ENCODE results near the gene PRRX2.

The PRRX2 gene

GRCh38 chr9:129637673-129638439 is 27.6 kb upstream of the PRRX2 start:
- Histone ChIP-seq H3K27ac (ENCODE audit: low read length) (no peak overlapping the region), H3K4me1 (ENCODE audit: low read length) (peaks cover 13% of the 10 kb centered on the region), H2AFZ (ENCODE audit: low read depth, low read length) (no peak overlapping the region), H3K79me2 (ENCODE audit: low read length) (peaks cover 40% of the 10 kb centered on the region), H3K27me3 (ENCODE audit: low read depth, low read length) (no peaks in the 10 kb centered on the region), H3K9ac (ENCODE audit: low read length) (no peak overlapping the region), H3K9me3 (ENCODE audit: insufficient read depth, low read length) (no peaks in the 10 kb centered on the region), H3K4me2 (ENCODE audit: low read length) (no peak overlapping the region), H3K4me3 (ENCODE audit: low read length) (no peak overlapping the region), H3K36me3 (replicated peaks; ENCODE audit: low read depth, low read length) (peaks cover 33% of the 10 kb centered on the region), H4K20me1 (ENCODE audit: insufficient read depth, low read length) (peaks cover 20% of the 10 kb centered on the region; the same call in 1 of the 2 replicates)
- TF ChIP-seq CTCF (IDR thresholded peaks at IDR 0.05; ENCODE audit: low read depth, low read length), result no peak
- no peak for TF ChIP-seq EZH2phosphoT487 (IDR thresholded peaks at IDR 0.05; ENCODE audit: low read depth)

DNA sequence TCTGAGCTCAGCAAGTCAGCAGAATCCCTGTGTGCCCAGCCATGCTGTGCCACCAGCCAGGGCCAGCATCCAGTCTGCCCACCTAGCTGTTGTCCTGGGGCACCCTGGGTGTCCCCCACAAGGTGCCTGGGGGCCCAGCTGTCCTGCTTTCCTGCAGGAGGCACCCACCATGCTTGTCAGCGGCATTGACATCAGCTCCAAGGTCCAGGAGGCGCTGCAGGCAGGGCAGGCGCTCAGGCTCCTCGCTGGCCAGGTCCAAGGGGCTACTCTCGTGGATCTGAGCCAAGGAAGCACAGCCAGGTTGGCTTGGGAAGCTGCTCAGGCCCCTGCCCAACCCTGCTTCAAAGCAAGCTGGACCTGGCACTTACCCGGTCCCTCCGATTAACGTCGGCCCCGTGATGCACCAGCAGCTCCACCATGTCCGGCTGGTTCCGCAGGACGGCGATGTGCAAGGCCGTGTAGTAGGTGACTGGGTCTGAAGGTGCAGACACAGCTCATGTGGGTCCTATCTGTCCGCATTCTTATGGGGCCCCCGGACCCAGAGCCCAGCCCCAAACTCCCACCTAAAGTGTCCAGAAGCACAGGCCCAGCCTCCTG is 26.3 kb upstream of the PRRX2 start:
- H3K27ac ChIP-seq (ENCODE audit: low read length), result no peak overlapping the region

GRCh38 chr9:129639756-129640085 is 25.7 kb upstream of the PRRX2 start:
- Histone ChIP-seq H3K27me3 (ENCODE audit: low read depth, low read length) (no peaks in the 10 kb centered on the region), H3K27ac (ENCODE audit: low read length) (no peak overlapping the region), H3K9ac (ENCODE audit: low read length) (no peak overlapping the region), H3K4me2 (ENCODE audit: low read length) (no peak overlapping the region), H3K36me3 (replicated peaks; ENCODE audit: low read depth, low read length) (peaks cover 21% of the 10 kb centered on the region), H3K79me2 (ENCODE audit: low read length) (peaks cover 28% of the 10 kb centered on the region), H3K4me3 (ENCODE audit: low read length) (no peak overlapping the region), H3K9me3 (ENCODE audit: insufficient read depth, low read length) (no peaks in the 10 kb centered on the region), H2AFZ (ENCODE audit: low read depth, low read length) (no peak overlapping the region), H4K20me1 (ENCODE audit: insufficient read depth, low read length) (peaks cover 10% of the 10 kb centered on the region; the same call in 1 of the 2 replicates), H3K4me1 (ENCODE audit: low read length) (peaks cover 13% of the 10 kb centered on the region)
- TF ChIP-seq EZH2phosphoT487 (IDR thresholded peaks at IDR 0.05; ENCODE audit: low read depth) (no peak), CTCF (IDR thresholded peaks at IDR 0.05; ENCODE audit: low read depth, low read length) (no peak)

More for the DNA sequence above, 26.3 kb upstream of the PRRX2 start:
- peaks cover 13% of the 10 kb centered on the region for H3K4me1 ChIP-seq (ENCODE audit: low read length)
- H3K4me3 ChIP-seq (ENCODE audit: low read length), result no peak overlapping the region
- no peak overlapping the region for H2AFZ ChIP-seq (ENCODE audit: low read depth, low read length)
- peaks cover 28% of the 10 kb centered on the region for H3K79me2 ChIP-seq (ENCODE audit: low read length)
- H4K20me1 ChIP-seq (ENCODE audit: insufficient read depth, low read length), result peaks cover 13% of the 10 kb centered on the region; the same call in 1 of the 2 replicates
- TF ChIP-seq CTCF (IDR thresholded peaks at IDR 0.05; ENCODE audit: low read depth, low read length) (no peak), EZH2phosphoT487 (IDR thresholded peaks at IDR 0.05; ENCODE audit: low read depth) (no peak)
- H3K9me3 ChIP-seq (ENCODE audit: insufficient read depth, low read length), result no peaks in the 10 kb centered on the region
- no peaks in the 10 kb centered on the region for H3K27me3 ChIP-seq (ENCODE audit: low read depth, low read length)
- no peak overlapping the region for H3K4me2 ChIP-seq (ENCODE audit: low read length)
- peaks cover 24% of the 10 kb centered on the region for H3K36me3 ChIP-seq (replicated peaks; ENCODE audit: low read depth, low read length)
- no peak overlapping the region for H3K9ac ChIP-seq (ENCODE audit: low read length)

DNA sequence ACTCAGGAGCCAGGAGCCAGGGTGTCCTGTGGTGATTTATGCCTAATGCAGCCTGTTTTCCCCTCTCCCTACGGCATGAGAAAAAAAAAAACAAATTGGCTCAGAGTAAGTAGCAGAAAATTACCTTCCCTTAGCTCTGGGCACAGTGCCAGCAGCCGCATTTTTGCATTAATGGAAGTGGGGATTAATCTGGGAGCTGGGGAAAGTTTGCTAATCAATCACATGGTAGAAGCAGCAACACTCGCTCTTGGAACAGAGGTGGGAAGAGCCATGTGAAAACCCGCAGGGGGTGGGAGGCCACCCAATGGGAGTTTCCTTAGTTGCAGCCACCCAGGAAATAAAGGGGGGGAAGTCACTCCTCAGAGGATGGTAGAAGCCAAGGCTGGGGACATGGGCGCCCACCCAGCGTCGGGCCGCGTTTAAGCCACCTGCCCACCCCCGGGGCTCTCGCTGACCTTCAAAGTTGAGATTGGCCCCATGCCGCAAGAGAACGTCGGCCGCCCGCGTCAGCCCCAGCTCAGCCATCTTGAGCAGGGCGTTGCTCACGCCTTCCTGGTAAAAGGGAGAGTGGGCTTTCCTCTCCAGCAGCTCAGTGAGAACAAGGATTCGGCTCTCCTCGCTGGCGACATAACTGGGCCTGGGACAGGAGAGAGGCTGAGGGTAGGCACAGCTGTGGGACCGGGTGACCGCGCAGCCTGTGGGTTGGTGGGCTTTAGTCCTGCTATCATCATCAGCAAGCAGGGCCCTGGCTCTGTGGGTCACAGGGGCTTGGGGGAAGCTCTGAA is 25.2 kb upstream of the PRRX2 start:
- peak overlapping the region; percentile 98 for H3K4me2 ChIP-seq (ENCODE audit: low read length)
- H2AFZ ChIP-seq (ENCODE audit: low read depth, low read length), result no peak overlapping the region
- no peaks in the 10 kb centered on the region for H3K27me3 ChIP-seq (ENCODE audit: low read depth, low read length)
- no peak overlapping the region for H3K9ac ChIP-seq (ENCODE audit: low read length)
- H3K4me1 ChIP-seq (ENCODE audit: low read length), result peaks cover 13% of the 10 kb centered on the region
- 0 out of 2 replicates have a peak, but pooled peaks cover 5% of the 10 kb centered on the region for H4K20me1 ChIP-seq (ENCODE audit: insufficient read depth, low read length)
- no peak overlapping the region for H3K27ac ChIP-seq (ENCODE audit: low read length)
- peaks cover 16% of the 10 kb centered on the region for H3K36me3 ChIP-seq (replicated peaks; ENCODE audit: low read depth, low read length)
- peaks cover 24% of the 10 kb centered on the region for H3K79me2 ChIP-seq (ENCODE audit: low read length)
- peak overlapping the region; percentile 98 for H3K4me3 ChIP-seq (ENCODE audit: low read length)
- TF ChIP-seq CTCF (IDR thresholded peaks at IDR 0.05; ENCODE audit: low read depth, low read length) (no peak), EZH2phosphoT487 (IDR thresholded peaks at IDR 0.05; ENCODE audit: low read depth) (no peak)
- no peaks in the 10 kb centered on the region for H3K9me3 ChIP-seq (ENCODE audit: insufficient read depth, low read length)
